ENCODE measurements around the gene WIPF2. TPM values are rescaled to one million over a fixed set of nuclear protein-coding genes. Genes with fewer than 3 reads are reported as not detected.

WIPF2 gene
- total and polyA plus RNA-seq, 5 experiments from 2014 or later = 6.4 to 32.7 (median 7.5) TPM

GRCh38 chr17:40178660-40179059 lies 40.4 kb upstream of the WIPF2 start:
- H3K9me3 Mint-ChIP-seq = no peaks in the 10 kb centered on the region
- ATAC-seq (no peak), DNase-seq (no peak)
- H3K27me3 Mint-ChIP-seq = no peaks in the 10 kb centered on the region
- POLR2A ChIA-PET = interaction anchor here (1.0 to 2.5 kb wide), 5 partner anchors 10 to 103 kb away, joined by 3 to 11 read pairs (median 4); no protein-coding TSS in a partner anchor
- H3K4me1 Mint-ChIP-seq = peaks cover 9 to 16% (median 12%) of the 10 kb centered on the region in 4 donors
- peaks cover 0 to 12% (median 0%) of the 10 kb centered on the region in 3 donors for H3K36me3 Mint-ChIP-seq
- H3K27ac Mint-ChIP-seq = no peak overlapping the region
- H3K4me3 Mint-ChIP-seq = peak overlapping the region; percentile 20 to 72 (median 58)

GRCh38 chr17:40179923-40180659 lies 39.0 kb upstream of the WIPF2 start:
- H3K27me3 Mint-ChIP-seq = no peaks in the 10 kb centered on the region
- H3K27ac Mint-ChIP-seq = no peak overlapping the region
- POLR2A ChIA-PET = interaction anchor here (0.6 to 2.5 kb wide), 3 partner anchors 12 to 935 kb away, joined by 3 to 7 read pairs (median 4); no protein-coding TSS in a partner anchor
- peak overlapping the region in 4 of 10 donors; percentile 31 to 63 (median 36) for H3K4me3 Mint-ChIP-seq
- no peak for ATAC-seq
- H3K36me3 Mint-ChIP-seq = no peaks in the 10 kb centered on the region
- no peak for DNase-seq
- peaks cover 9 to 16% (median 12%) of the 10 kb centered on the region in 4 donors for H3K4me1 Mint-ChIP-seq
- no peaks in the 10 kb centered on the region for H3K9me3 Mint-ChIP-seq

GRCh38 chr17:40180694-40181093 lies 38.4 kb upstream of the WIPF2 start:
- ATAC-seq = no peak
- H3K27ac Mint-ChIP-seq = no peak overlapping the region
- no peak overlapping the region for H3K4me3 Mint-ChIP-seq
- no peak for DNase-seq
- POLR2A ChIA-PET = interaction anchor here (2.5 kb wide), 1 partner anchor 12 kb away, joined by 7 read pairs; no protein-coding TSS in a partner anchor
- no peaks in the 10 kb centered on the region for H3K27me3 Mint-ChIP-seq
- no peaks in the 10 kb centered on the region for H3K9me3 Mint-ChIP-seq
- no peaks in the 10 kb centered on the region for H3K36me3 Mint-ChIP-seq
- H3K4me1 Mint-ChIP-seq = peaks cover 9 to 16% (median 12%) of the 10 kb centered on the region in 4 donors

- POLR2A ChIA-PET = interaction anchor here (2.5 kb wide), 1 partner anchor 13 kb away, joined by 7 read pairs; no protein-coding TSS in a partner anchor
- no peak for ATAC-seq
- peaks cover 6 to 16% (median 11%) of the 10 kb centered on the region in 4 donors for H3K4me1 Mint-ChIP-seq
- no peaks in the 10 kb centered on the region for H3K27me3 Mint-ChIP-seq
- no peak overlapping the region for H3K27ac Mint-ChIP-seq
- no peak for DNase-seq
- H3K9me3 Mint-ChIP-seq = no peaks in the 10 kb centered on the region
- no peak overlapping the region for H3K4me3 Mint-ChIP-seq
- no peaks in the 10 kb centered on the region for H3K36me3 Mint-ChIP-seq
Observed at GRCh38 chr17:40181205-40181604, 37.9 kb upstream of the WIPF2 start.

GRCh38 chr17:40182606-40183005 lies 36.5 kb upstream of the WIPF2 start:
- Mint-ChIP-seq H3K36me3 (no peaks in the 10 kb centered on the region), H3K27me3 (no peaks in the 10 kb centered on the region), H3K27ac (no peak overlapping the region), H3K4me1 (peaks cover 0 to 7% (median 2%) of the 10 kb centered on the region in 4 donors), H3K4me3 (no peak overlapping the region), H3K9me3 (no peaks in the 10 kb centered on the region)
- ATAC-seq (no peak), DNase-seq (no peak)
- POLR2A ChIA-PET = no interaction called here

GRCh38 chr17:40187238-40187637 lies 31.9 kb upstream of the WIPF2 start:
- ATAC-seq (no peak), DNase-seq (no peak)
- POLR2A ChIA-PET = no interaction called here
- H3K36me3 Mint-ChIP-seq = no peaks in the 10 kb centered on the region
- H3K27me3 Mint-ChIP-seq = no peaks in the 10 kb centered on the region
- H3K27ac Mint-ChIP-seq = no peak overlapping the region
- H3K9me3 Mint-ChIP-seq = no peaks in the 10 kb centered on the region
- H3K4me3 Mint-ChIP-seq = peak overlapping the region in 1 of 10 donors; percentile 9
- peaks cover 8 to 14% (median 12%) of the 10 kb centered on the region in 4 donors for H3K4me1 Mint-ChIP-seq

GRCh38 chr17:40188694-40189093 lies 30.4 kb upstream of the WIPF2 start:
- no peak for ATAC-seq
- H3K4me1 Mint-ChIP-seq = peaks cover 8 to 14% (median 12%) of the 10 kb centered on the region in 4 donors
- H3K27me3 Mint-ChIP-seq = no peaks in the 10 kb centered on the region
- no peak for DNase-seq
- no peaks in the 10 kb centered on the region for H3K36me3 Mint-ChIP-seq
- POLR2A ChIA-PET = interaction anchor here (0.6 kb wide), 1 partner anchor 100 kb away, joined by 4 read pairs; no protein-coding TSS in a partner anchor
- no peak overlapping the region for H3K27ac Mint-ChIP-seq
- H3K9me3 Mint-ChIP-seq = no peaks in the 10 kb centered on the region
- no peak overlapping the region for H3K4me3 Mint-ChIP-seq

- H3K36me3 Mint-ChIP-seq = no peaks in the 10 kb centered on the region
- peak overlapping the region; percentile 78 to 95 (median 82) for H3K4me3 Mint-ChIP-seq
- peak in 9 of 10 donors; percentile 19 to 69 (median 31) for DNase-seq
- H3K4me1 Mint-ChIP-seq = peaks cover 8 to 14% (median 12%) of the 10 kb centered on the region in 4 donors
- H3K27ac Mint-ChIP-seq = peak overlapping the region in 3 of 10 donors; percentile 37 to 47 (median 45)
- no peaks in the 10 kb centered on the region for H3K9me3 Mint-ChIP-seq
- peak; percentile 80 to 82 for ATAC-seq
- no peaks in the 10 kb centered on the region for H3K27me3 Mint-ChIP-seq
- POLR2A ChIA-PET = interaction anchor here (0.6 to 2.2 kb wide), 4 partner anchors 12 to 412 kb away, joined by 3 to 21 read pairs (median 9); partner anchors contain the start of genes RAPGEFL1 and WIPF2
Observed at GRCh38 chr17:40190197-40191021, 28.7 kb upstream of the WIPF2 start.

GRCh38 chr17:40191237-40192208 lies 27.6 kb upstream of the WIPF2 start:
- POLR2A ChIA-PET = interaction anchor here (0.6 to 2.2 kb wide), 9 partner anchors 8 to 411 kb away, joined by 3 to 21 read pairs (median 5); partner anchors contain the start of genes CASC3, RAPGEFL1 and WIPF2
- ATAC-seq = peak; percentile 78 to 85
- H3K36me3 Mint-ChIP-seq = no peaks in the 10 kb centered on the region
- peak overlapping the region in 6 of 10 donors; percentile 17 to 81 (median 66) for H3K27ac Mint-ChIP-seq
- peaks cover 8 to 14% (median 12%) of the 10 kb centered on the region in 4 donors for H3K4me1 Mint-ChIP-seq
- peak; percentile 37 to 76 (median 54) for DNase-seq
- peak overlapping the region; percentile 89 to 98 (median 94) for H3K4me3 Mint-ChIP-seq
- no peaks in the 10 kb centered on the region for H3K27me3 Mint-ChIP-seq
- no peaks in the 10 kb centered on the region for H3K9me3 Mint-ChIP-seq

- Mint-ChIP-seq H3K27me3 (peaks cover 0 to 4% (median 0%) of the 10 kb centered on the region in 5 donors), H3K9me3 (peaks cover 0 to 2% (median 0%) of the 10 kb centered on the region in 9 donors), H3K36me3 (no peaks in the 10 kb centered on the region), H3K4me1 (peaks cover 8 to 14% (median 12%) of the 10 kb centered on the region in 4 donors), H3K4me3 (peak overlapping the region in 4 of 10 donors; percentile 4 to 91 (median 36)), H3K27ac (peak overlapping the region in 2 of 10 donors; percentile 13 to 48)
- ATAC-seq = no peak
- DNase-seq = no peak
- POLR2A ChIA-PET = interaction anchor here (2.1 to 2.2 kb wide), 2 partner anchors 26 to 80 kb away, joined by 7 to 21 read pairs; partner anchors contain the start of gene WIPF2
Observed at GRCh38 chr17:40192961-40193360, 26.1 kb upstream of the WIPF2 start.

GRCh38 chr17:40194821-40195220 lies 24.3 kb upstream of the WIPF2 start:
- Mint-ChIP-seq H3K9me3 (peaks cover 0 to 2% (median 0%) of the 10 kb centered on the region in 9 donors), H3K27ac (no peak overlapping the region), H3K4me3 (no peak overlapping the region), H3K36me3 (no peaks in the 10 kb centered on the region), H3K27me3 (peaks cover 0 to 5% (median 0%) of the 10 kb centered on the region in 5 donors), H3K4me1 (peaks cover 10 to 20% (median 12%) of the 10 kb centered on the region in 4 donors)
- ATAC-seq (no peak), DNase-seq (no peak)
- POLR2A ChIA-PET = interaction anchor here (0.5 to 0.7 kb wide), 2 partner anchors 9 to 150 kb away, joined by 3 to 4 read pairs; no protein-coding TSS in a partner anchor

All from naive thymus-derived CD8-positive, alpha-beta T cell (primary cell).